GM18951 (cell line): ENCODE data around the gene IPO11.

ENCODE experiments used
- POLR2A ChIP-seq: IDR thresholded peaks from 4 replicates; pipeline ENCODE4 v1.6.1; 2011; ENCODE audit warnings: mild to moderate bottlenecking; ENCODE audit not compliant: insufficient read length, insufficient read depth; ENCODE audit errors: extremely low read depth
- in situ Hi-C: fragments of 300-500 bp; cut with MboI; formaldehyde crosslinking; loops from one replicate; pipeline ENCODE4 v1.12.0; 2022; ENCODE audit warnings: low sequenced_read_pairs, mixed read lengths, inconsistent platforms; ENCODE audit not compliant: unreplicated experiment

IPO11 gene

GRCh38 chr5:62579761-62580160 lies 167.2 kb downstream of the IPO11 start:
- TF ChIP-seq POLR2A: no peak
- in situ Hi-C loops: no loop called here

- TF ChIP-seq POLR2A: no peak
- in situ Hi-C loops: no loop called here
Measured at GRCh38 chr5:62581836-62582597, 169.5 kb downstream of the IPO11 start.

- in situ Hi-C loops: no loop called here
Measured at GRCh38 chr5:62584391-62584790, 171.8 kb downstream of the IPO11 start.

GRCh38 chr5:62585306-62585705 lies 172.7 kb downstream of the IPO11 start:
- in situ Hi-C loops: no loop called here
- TF ChIP-seq POLR2A: no peak

More at GRCh38 chr5:62584391-62584790, 171.8 kb downstream of the IPO11 start:
- no peak for TF ChIP-seq POLR2A

- TF ChIP-seq POLR2A: no peak
- in situ Hi-C loops: no loop called here
Measured at GRCh38 chr5:62585751-62586150, 173.2 kb downstream of the IPO11 start.

- in situ Hi-C loops: no loop called here
- TF ChIP-seq POLR2A: no peak
Measured at GRCh38 chr5:62587737-62588136, 175.2 kb downstream of the IPO11 start.

GRCh38 chr5:62588668-62589067 lies 176.1 kb downstream of the IPO11 start:
- TF ChIP-seq POLR2A: no peak
- in situ Hi-C loops: no loop called here

GRCh38 chr5:62589504-62589903 lies 176.9 kb downstream of the IPO11 start:
- TF ChIP-seq POLR2A: no peak
- in situ Hi-C loops: no loop called here

GRCh38 chr5:62590387-62590786 lies 177.8 kb downstream of the IPO11 start:
- no peak for TF ChIP-seq POLR2A
- in situ Hi-C loops: no loop called here

GRCh38 chr5:62592558-62592957 lies 180.0 kb downstream of the IPO11 start:
- in situ Hi-C loops: no loop called here
- TF ChIP-seq POLR2A: no peak

- in situ Hi-C loops: no loop called here
- no peak for TF ChIP-seq POLR2A
Measured at GRCh38 chr5:62593331-62593730, 180.8 kb downstream of the IPO11 start.

GRCh38 chr5:62594364-62594984 lies 181.9 kb downstream of the IPO11 start:
- no peak for TF ChIP-seq POLR2A
- in situ Hi-C loops: no loop called here

- in situ Hi-C loops: no loop called here
- no peak for TF ChIP-seq POLR2A
Measured at GRCh38 chr5:62596096-62596495, 183.5 kb downstream of the IPO11 start.

GRCh38 chr5:62596691-62597090 lies 184.1 kb downstream of the IPO11 start:
- in situ Hi-C loops: no loop called here
- TF ChIP-seq POLR2A: no peak
